Ovary (tissue), 3 donors: ENCODE results near the gene CRY1.
"Not testable (repeated sequence)": the region's sequence is repeated elsewhere in the genome, so short reads cannot be mapped to it uniquely, and the experiment has no call there.

Experiments used
- CTCF ChIP-seq, 3 donors: fragments of 450-650 bp in 2 of 3; fragments of 200-600 bp in 1 of 3; IDR thresholded peaks; one replicate each; pipeline versions ENCODE4 v1.5.1 to v1.8.0; 2016 to 2022; ENCODE audit warnings: antibody characterized with exemption in 3 of 3, mild to moderate bottlenecking in 1 of 3
- EP300 ChIP-seq: sonication (generic); formaldehyde crosslinking; IDR thresholded peaks from one replicate; pipeline ENCODE4 v1.6.1; 2017; ENCODE audit warnings: antibody characterized with exemption
- POLR2A ChIP-seq: fragments of 450-650 bp; IDR thresholded peaks from one replicate; pipeline ENCODE4 v1.6.1; 2017; ENCODE audit warnings: antibody characterized with exemption, mild to moderate bottlenecking, moderate library complexity
- donor health status: DM: no; HTN: no; CAD: no.

GRCh38 chr12:107073266-107073665 is 20.1 kb downstream of the CRY1 start:
- TF ChIP-seq CTCF (IDR thresholded peaks at IDR 0.05); POLR2A; EP300: not testable (repeated sequence)
